TTC549 (cell line): ENCODE measurements around the gene IL17REL.

Source experiments
- FAIRE-seq: peaks from 2 replicates; lab custom pipeline; 2012; peaks lifted over from hg19 to GRCh38; lab: Jason Lieb, UNC

IL17REL gene

GRCh38 chr22:49966774-49967705 is 45.5 kb downstream of the IL17REL start:
- no peak for FAIRE-seq

GRCh38 chr22:49966041-49966773 is 46.4 kb downstream of the IL17REL start:
- no peak for FAIRE-seq

- FAIRE-seq = no peak
Observed at GRCh38 chr22:49965091-49966040, 47.2 kb downstream of the IL17REL start.

GRCh38 chr22:49964136-49965090 is 48.2 kb downstream of the IL17REL start:
- FAIRE-seq = no peak

- no peak for FAIRE-seq
Observed at GRCh38 chr22:49963647-49964026, 48.9 kb downstream of the IL17REL start.

GRCh38 chr22:49962751-49963646 is 49.6 kb downstream of the IL17REL start:
- no peak for FAIRE-seq

GRCh38 chr22:49962012-49962750 is 50.4 kb downstream of the IL17REL start:
- FAIRE-seq = no peak

GRCh38 chr22:49961601-49962011 is 51.0 kb downstream of the IL17REL start:
- FAIRE-seq = no peak

- FAIRE-seq = no peak
Observed at GRCh38 chr22:49961005-49961600, 51.5 kb downstream of the IL17REL start.

GRCh38 chr22:49960159-49961004 is 52.2 kb downstream of the IL17REL start, which contains the start of gene PIM3:
Gene PIM3, plus strand, starts transcription at chr22:49960772. Its CDS starts 176 bp downstream, at chr22:49960948.
- no peak for FAIRE-seq

- FAIRE-seq = no peak
Observed at GRCh38 chr22:49959782-49960158, 52.8 kb downstream of the IL17REL start.

- FAIRE-seq = no peak
Observed at GRCh38 chr22:49958931-49959781, 53.4 kb downstream of the IL17REL start.

- no peak for FAIRE-seq
Observed at GRCh38 chr22:49958366-49958921, 54.1 kb downstream of the IL17REL start.

- no peak for FAIRE-seq
Observed at GRCh38 chr22:49957826-49958365, 54.7 kb downstream of the IL17REL start.

- no peak for FAIRE-seq
Observed at GRCh38 chr22:49956914-49957825, 55.4 kb downstream of the IL17REL start.
